IgD-negative memory B cell (primary cell): ENCODE results near the gene DCT. TPM values are rescaled to one million over a fixed set of nuclear protein-coding genes. Genes with fewer than 3 reads are reported as not detected.

Experiments
- H3K27ac Mint-ChIP-seq, 3 donors: one replicate each; pipeline ENCODE4 v1.8.0; 2020 to 2022; ENCODE audit warnings: mild to moderate bottlenecking in 3 of 3, mixed read lengths in 3 of 3, moderate library complexity in 1 of 3
- H3K27me3 Mint-ChIP-seq: one replicate; pipeline ENCODE4 v1.8.0; 2021; ENCODE audit warnings: mixed read lengths
- H3K36me3 Mint-ChIP-seq: one replicate; pipeline ENCODE4 v1.8.0; 2020; ENCODE audit warnings: mild to moderate bottlenecking, mixed read lengths
- H3K4me1 Mint-ChIP-seq, 3 donors: one replicate each; pipeline ENCODE4 v1.8.0; 2020 to 2022; ENCODE audit warnings: mixed read lengths in 3 of 3, mild to moderate bottlenecking in 1 of 3
- H3K4me3 Mint-ChIP-seq, 4 donors: one replicate each; pipeline ENCODE4 v1.8.0; 2020 to 2022; ENCODE audit warnings: mild to moderate bottlenecking in 4 of 4, mixed read lengths in 4 of 4, moderate library complexity in 3 of 4
- H3K9me3 Mint-ChIP-seq, 3 donors: one replicate each; pipeline ENCODE4 v1.8.0; 2020 to 2021; ENCODE audit warnings: mixed read lengths in 3 of 3, mild to moderate bottlenecking in 1 of 3
- polyA plus RNA-seq: library from polyadenylated mRNA; unstranded; fragments of 300-500 nt; fragmentation: Illumina TruSeq; gene quantifications from one replicate; pipeline ENCODE4 v1.2.3, GENCODE V29; 2021

The DCT gene
- polyA plus RNA-seq, 1 donor from 2014 or later: not detected

GRCh38 chr13:94481941-94482340 lies 2.5 kb upstream of the DCT start:
- H3K36me3 Mint-ChIP-seq: no peaks in the 10 kb centered on the region
- peaks cover 4% of the 10 kb centered on the region for H3K27me3 Mint-ChIP-seq
- no peak overlapping the region for H3K4me3 Mint-ChIP-seq
- H3K27ac Mint-ChIP-seq: no peak overlapping the region
- H3K9me3 Mint-ChIP-seq: peaks cover 0 to 1% (median 0%) of the 10 kb centered on the region in 3 donors
- no peaks in the 10 kb centered on the region for H3K4me1 Mint-ChIP-seq

- H3K4me1 Mint-ChIP-seq: no peaks in the 10 kb centered on the region
- H3K4me3 Mint-ChIP-seq: no peak overlapping the region
- no peaks in the 10 kb centered on the region for H3K36me3 Mint-ChIP-seq
- no peak overlapping the region for H3K27ac Mint-ChIP-seq
- peaks cover 0 to 1% (median 0%) of the 10 kb centered on the region in 3 donors for H3K9me3 Mint-ChIP-seq
- H3K27me3 Mint-ChIP-seq: peaks cover 4% of the 10 kb centered on the region
These were observed 1.2 kb upstream of the DCT start for GRCh38 chr13:94480672-94481145.

- Mint-ChIP-seq H3K27ac (no peak overlapping the region), H3K4me3 (no peak overlapping the region), H3K27me3 (peaks cover 4% of the 10 kb centered on the region), H3K4me1 (no peaks in the 10 kb centered on the region), H3K9me3 (peaks cover 0 to 6% (median 1%) of the 10 kb centered on the region in 3 donors), H3K36me3 (no peaks in the 10 kb centered on the region)
These were observed 569 bp downstream of the DCT start for GRCh38 chr13:94478913-94479312.

- H3K4me3 Mint-ChIP-seq: no peak overlapping the region
- peaks cover 2% of the 10 kb centered on the region for H3K36me3 Mint-ChIP-seq
- H3K9me3 Mint-ChIP-seq: peaks cover 0 to 2% (median 0%) of the 10 kb centered on the region in 3 donors
- no peak overlapping the region for H3K27ac Mint-ChIP-seq
- peaks cover 2% of the 10 kb centered on the region for H3K27me3 Mint-ChIP-seq
- no peaks in the 10 kb centered on the region for H3K4me1 Mint-ChIP-seq
These were observed 9.4 kb downstream of the DCT start for GRCh38 chr13:94470126-94470525.

- H3K4me3 Mint-ChIP-seq: no peak overlapping the region
- no peaks in the 10 kb centered on the region for H3K27me3 Mint-ChIP-seq
- peaks cover 0 to 1% (median 0%) of the 10 kb centered on the region in 3 donors for H3K9me3 Mint-ChIP-seq
- no peak overlapping the region for H3K27ac Mint-ChIP-seq
- no peaks in the 10 kb centered on the region for H3K4me1 Mint-ChIP-seq
- peaks cover 2% of the 10 kb centered on the region for H3K36me3 Mint-ChIP-seq
These were observed 14.7 kb downstream of the DCT start for GRCh38 chr13:94464771-94465170.

GRCh38 chr13:94462670-94463069 lies 16.8 kb downstream of the DCT start:
- H3K4me1 Mint-ChIP-seq: no peaks in the 10 kb centered on the region
- no peak overlapping the region for H3K27ac Mint-ChIP-seq
- H3K27me3 Mint-ChIP-seq: no peaks in the 10 kb centered on the region
- no peak overlapping the region for H3K4me3 Mint-ChIP-seq
- H3K9me3 Mint-ChIP-seq: peaks cover 0 to 1% (median 0%) of the 10 kb centered on the region in 3 donors
- H3K36me3 Mint-ChIP-seq: no peaks in the 10 kb centered on the region

- Mint-ChIP-seq H3K36me3 (no peaks in the 10 kb centered on the region), H3K4me1 (no peaks in the 10 kb centered on the region), H3K27ac (no peak overlapping the region), H3K9me3 (no peaks in the 10 kb centered on the region), H3K27me3 (no peaks in the 10 kb centered on the region), H3K4me3 (no peak overlapping the region)
These were observed 20.4 kb downstream of the DCT start for GRCh38 chr13:94459116-94459515.

GRCh38 chr13:94455414-94455813 lies 24.1 kb downstream of the DCT start:
- no peak overlapping the region for H3K4me3 Mint-ChIP-seq
- H3K9me3 Mint-ChIP-seq: no peaks in the 10 kb centered on the region
- no peak overlapping the region for H3K27ac Mint-ChIP-seq
- H3K4me1 Mint-ChIP-seq: no peaks in the 10 kb centered on the region
- H3K36me3 Mint-ChIP-seq: no peaks in the 10 kb centered on the region
- no peaks in the 10 kb centered on the region for H3K27me3 Mint-ChIP-seq

GRCh38 chr13:94454906-94455305 lies 24.6 kb downstream of the DCT start:
- Mint-ChIP-seq H3K27me3 (no peaks in the 10 kb centered on the region), H3K4me3 (no peak overlapping the region), H3K4me1 (no peaks in the 10 kb centered on the region), H3K36me3 (no peaks in the 10 kb centered on the region), H3K27ac (no peak overlapping the region), H3K9me3 (no peaks in the 10 kb centered on the region)

- H3K27ac Mint-ChIP-seq: no peak overlapping the region
- H3K36me3 Mint-ChIP-seq: no peaks in the 10 kb centered on the region
- no peaks in the 10 kb centered on the region for H3K4me1 Mint-ChIP-seq
- no peaks in the 10 kb centered on the region for H3K9me3 Mint-ChIP-seq
- no peaks in the 10 kb centered on the region for H3K27me3 Mint-ChIP-seq
- H3K4me3 Mint-ChIP-seq: no peak overlapping the region
These were observed 25.1 kb downstream of the DCT start for GRCh38 chr13:94454334-94454733.

GRCh38 chr13:94444826-94445225 lies 34.7 kb downstream of the DCT start:
- H3K27me3 Mint-ChIP-seq: peaks cover 3% of the 10 kb centered on the region
- peaks cover 0 to 2% (median 0%) of the 10 kb centered on the region in 3 donors for H3K9me3 Mint-ChIP-seq
- H3K4me1 Mint-ChIP-seq: no peaks in the 10 kb centered on the region
- no peak overlapping the region for H3K4me3 Mint-ChIP-seq
- H3K27ac Mint-ChIP-seq: peak overlapping the region in 1 of 3 donors; percentile 29
- no peaks in the 10 kb centered on the region for H3K36me3 Mint-ChIP-seq

GRCh38 chr13:94435604-94436226 lies 43.8 kb downstream of the DCT start:
- Mint-ChIP-seq H3K27me3 (no peaks in the 10 kb centered on the region), H3K9me3 (no peaks in the 10 kb centered on the region), H3K4me1 (peaks cover 0 to 4% (median 2%) of the 10 kb centered on the region in 3 donors), H3K36me3 (no peaks in the 10 kb centered on the region), H3K4me3 (no peak overlapping the region), H3K27ac (no peak overlapping the region)

- Mint-ChIP-seq H3K27me3 (no peaks in the 10 kb centered on the region), H3K27ac (no peak overlapping the region), H3K4me1 (peaks cover 0 to 4% (median 2%) of the 10 kb centered on the region in 3 donors), H3K4me3 (no peak overlapping the region), H3K36me3 (no peaks in the 10 kb centered on the region), H3K9me3 (no peaks in the 10 kb centered on the region)
These were observed 46.2 kb downstream of the DCT start for GRCh38 chr13:94433055-94433961.

GRCh38 chr13:94431987-94432386 lies 47.5 kb downstream of the DCT start:
- Mint-ChIP-seq H3K4me3 (no peak overlapping the region), H3K27ac (no peak overlapping the region), H3K36me3 (no peaks in the 10 kb centered on the region), H3K9me3 (no peaks in the 10 kb centered on the region), H3K4me1 (peaks cover 0 to 4% (median 2%) of the 10 kb centered on the region in 3 donors), H3K27me3 (no peaks in the 10 kb centered on the region)

GRCh38 chr13:94431574-94431973 lies 47.9 kb downstream of the DCT start:
- Mint-ChIP-seq H3K4me1 (peaks cover 0 to 4% (median 2%) of the 10 kb centered on the region in 3 donors), H3K27ac (no peak overlapping the region), H3K4me3 (no peak overlapping the region), H3K36me3 (no peaks in the 10 kb centered on the region), H3K27me3 (no peaks in the 10 kb centered on the region), H3K9me3 (no peaks in the 10 kb centered on the region)
